22Rv1 (cell line): ENCODE results near the gene SIK2.

Experiments
- H3K27ac ChIP-seq: fragments of 450-650 bp; 2 replicates; pipeline ENCODE4 v1.5.1; 2017
- CTCF ChIP-seq: fragments of 450-650 bp; IDR thresholded peaks from 2 replicates; pipeline ENCODE4 v1.5.1; 2017; ENCODE audit warnings: mild to moderate bottlenecking
- ZFX ChIP-seq: fragments of 450-650 bp; IDR thresholded peaks from 2 replicates; pipeline ENCODE4 v1.6.1; 2017; ENCODE audit warnings: antibody characterized with exemption, borderline replicate concordance

Gene SIK2

GRCh38 chr11:111699579-111700156 lies 97.4 kb downstream of the SIK2 start:
- H3K27ac ChIP-seq: no peak overlapping the region
- no peak for TF ChIP-seq ZFX
- no peak for TF ChIP-seq CTCF

- TF ChIP-seq CTCF (no peak), ZFX (no peak)
- no peak overlapping the region for H3K27ac ChIP-seq
Observed at GRCh38 chr11:111700162-111700561, 97.9 kb downstream of the SIK2 start.

- no peak for TF ChIP-seq CTCF
- no peak for TF ChIP-seq ZFX
- no peak overlapping the region for H3K27ac ChIP-seq
Observed at GRCh38 chr11:111702623-111703022, 100.4 kb downstream of the SIK2 start.

GRCh38 chr11:111703576-111703975 lies 101.3 kb downstream of the SIK2 start:
- no peak for TF ChIP-seq ZFX
- no peak for TF ChIP-seq CTCF
- H3K27ac ChIP-seq: no peak overlapping the region

GRCh38 chr11:111707039-111707690 lies 104.9 kb downstream of the SIK2 start:
- TF ChIP-seq CTCF (no peak), ZFX (no peak)

GRCh38 chr11:111707691-111708067 lies 105.4 kb downstream of the SIK2 start:
- H3K27ac ChIP-seq: no peak overlapping the region
- TF ChIP-seq ZFX (no peak), CTCF (no peak)

More at GRCh38 chr11:111707039-111707690, 104.9 kb downstream of the SIK2 start:
- H3K27ac ChIP-seq: no peak overlapping the region

- TF ChIP-seq CTCF: no peak
- no peak for TF ChIP-seq ZFX
- H3K27ac ChIP-seq: no peak overlapping the region
Observed at GRCh38 chr11:111714522-111714921, 112.3 kb downstream of the SIK2 start.
